HG03575 (cell line): ENCODE data around the gene PKM.
"Not testable (repeated sequence)": the region's sequence is repeated elsewhere in the genome, so short reads cannot be mapped to it uniquely, and the experiment has no call there.

Source experiments
- ATAC-seq: cut with Tn5 transposase; IDR thresholded peaks from one replicate; pipeline ENCODE4 v1.9.1; 2021; ENCODE audit not compliant: unreplicated experiment, insufficient number of reproducible peaks, low FRiP score; ENCODE audit errors: extremely low read depth

Gene PKM

DNA sequence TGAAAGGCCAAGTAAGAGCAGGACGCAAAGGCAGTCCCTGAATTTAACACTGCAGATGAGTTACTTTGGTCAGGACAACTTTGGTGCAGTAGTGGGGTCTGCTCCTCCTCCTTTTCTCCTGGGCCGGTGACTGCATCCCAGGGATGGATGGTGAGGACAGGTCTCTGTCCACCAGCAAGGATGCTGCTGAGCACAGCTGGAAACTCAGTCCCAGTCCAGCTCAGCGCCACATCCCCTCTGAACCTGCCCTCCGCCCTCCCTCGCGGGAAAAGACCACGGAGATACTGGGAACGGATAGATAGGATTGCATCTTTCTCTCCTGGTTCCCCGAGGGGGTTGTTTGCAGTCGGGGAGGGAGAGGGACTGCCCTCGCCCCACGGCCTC lies 47.2 kb downstream of the PKM start:
- ATAC-seq = no peak

DNA sequence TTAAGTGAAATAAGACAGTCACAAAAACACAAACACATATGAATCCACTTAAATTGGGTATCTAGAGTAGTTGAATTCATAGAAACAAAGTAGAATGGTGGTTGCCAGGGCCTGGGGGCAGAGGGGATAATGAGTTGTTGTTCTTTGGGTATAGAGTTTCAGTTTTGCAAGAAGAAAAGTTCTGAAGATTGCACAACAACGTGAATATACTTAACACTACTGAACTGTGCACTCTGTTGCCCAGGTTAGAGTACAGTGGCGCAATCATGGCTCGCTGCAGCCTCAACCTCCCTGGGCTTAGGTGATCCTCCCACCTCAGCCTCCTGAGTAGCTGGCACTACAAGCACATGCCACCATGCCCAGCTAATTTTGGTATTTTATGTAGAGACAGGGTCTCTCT lies 48.3 kb downstream of the PKM start:
- no peak for ATAC-seq

DNA sequence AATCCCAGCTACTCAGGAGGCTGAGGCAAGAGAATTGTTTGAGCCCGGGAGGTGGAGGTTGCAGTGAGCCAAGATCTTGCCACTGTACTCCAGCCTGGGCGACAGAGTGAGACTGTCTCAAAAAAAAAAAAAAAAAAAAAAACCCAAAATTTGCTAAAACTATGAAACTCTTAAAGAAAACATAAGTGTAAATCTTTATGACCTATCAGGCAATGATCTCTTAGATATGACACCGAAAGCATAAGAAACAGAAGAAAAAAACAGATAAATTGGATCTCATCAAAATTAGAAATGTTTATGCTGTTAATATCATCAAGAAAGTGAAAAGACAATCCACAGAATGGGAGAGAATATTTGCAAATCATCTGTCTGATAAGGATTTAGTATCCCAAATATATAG lies 48.7 kb downstream of the PKM start:
- ATAC-seq = no peak

DNA sequence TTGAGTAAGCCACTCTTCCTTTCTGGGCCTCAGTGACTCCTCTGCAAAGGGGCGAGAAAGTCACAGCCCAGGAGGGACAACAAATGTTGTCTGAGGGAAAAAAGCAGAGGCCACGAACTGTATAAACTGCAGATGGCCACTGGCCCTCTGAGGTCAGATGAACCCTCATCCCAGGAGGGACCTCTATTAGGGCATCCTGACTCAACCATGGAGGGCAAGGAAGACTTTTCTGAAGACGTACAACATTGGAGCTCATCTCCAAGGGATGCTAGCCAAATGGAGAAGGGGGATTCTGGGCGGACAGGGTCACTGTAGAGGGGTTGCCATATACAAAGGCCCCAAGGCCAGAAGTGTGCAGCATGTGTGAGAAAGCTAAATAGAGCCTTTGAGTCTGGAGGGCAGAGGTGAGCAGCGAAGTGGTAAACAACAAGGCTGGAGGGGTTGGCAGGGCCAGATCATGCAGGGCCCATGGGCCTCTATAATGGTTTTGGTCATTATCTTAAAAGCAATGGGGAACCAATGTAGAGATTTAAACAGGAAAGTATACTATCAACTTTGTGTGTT lies 50.1 kb downstream of the PKM start:
- no peak for ATAC-seq

DNA sequence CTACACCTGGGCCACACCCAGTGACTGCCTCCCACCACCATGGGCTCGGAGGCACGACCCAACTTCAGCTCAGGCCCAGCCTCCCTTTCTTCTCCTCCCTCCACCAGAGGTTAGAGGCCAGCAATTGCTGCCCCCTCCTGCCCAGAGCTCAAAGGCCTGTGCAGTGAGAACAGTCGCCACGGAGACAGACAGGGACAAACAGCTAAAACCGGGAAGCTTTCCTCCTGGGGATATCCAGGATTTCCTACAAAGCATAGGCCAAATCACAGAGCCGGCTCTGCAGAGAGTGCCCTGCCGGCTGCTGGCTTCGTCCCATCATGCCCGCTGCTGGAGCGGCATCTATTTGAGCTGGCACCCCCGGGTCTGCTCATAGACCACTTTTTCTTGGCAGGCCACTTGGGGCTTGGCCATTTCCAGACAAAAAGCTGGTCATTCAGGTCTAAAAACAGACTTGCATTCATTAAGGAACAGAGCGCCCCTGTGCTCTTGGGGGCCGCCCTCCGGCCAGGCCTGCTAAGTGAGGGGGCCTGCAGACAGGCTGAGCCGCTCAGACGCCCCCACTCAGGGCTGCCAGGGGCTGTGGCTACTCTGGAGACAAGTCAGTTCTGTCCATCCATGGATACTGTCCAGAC lies 50.9 kb downstream of the PKM start:
- no peak for ATAC-seq

DNA sequence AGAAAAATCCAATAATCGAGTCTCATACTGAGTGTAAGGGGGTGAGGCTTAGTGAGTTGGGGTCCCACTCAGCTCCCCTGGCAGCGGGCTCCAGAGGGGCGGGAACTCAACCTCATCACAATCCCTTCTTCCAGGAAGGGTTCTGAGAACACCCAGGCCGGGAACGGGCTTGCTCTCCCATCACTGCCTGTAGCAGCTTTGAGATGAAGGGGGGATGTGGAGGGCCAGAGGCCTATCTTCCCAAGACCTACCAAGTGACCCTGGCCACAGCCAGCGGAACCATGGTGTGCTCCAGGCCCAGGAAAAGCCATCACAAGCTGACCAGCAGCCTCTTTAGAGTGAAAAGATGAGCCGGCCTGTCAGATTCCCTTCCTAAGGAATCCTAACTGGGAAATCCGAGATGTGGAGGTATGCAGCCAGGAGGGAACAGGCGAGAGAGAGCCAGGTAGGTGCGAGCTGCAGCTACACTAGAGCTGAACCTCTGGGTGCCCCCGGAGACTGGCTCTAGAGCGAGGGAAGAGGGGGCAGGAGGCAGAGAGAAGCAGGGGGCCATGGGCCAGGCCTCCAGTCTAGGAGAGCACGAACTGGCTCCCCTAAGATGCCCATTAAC lies 51.9 kb downstream of the PKM start:
- no peak for ATAC-seq

DNA sequence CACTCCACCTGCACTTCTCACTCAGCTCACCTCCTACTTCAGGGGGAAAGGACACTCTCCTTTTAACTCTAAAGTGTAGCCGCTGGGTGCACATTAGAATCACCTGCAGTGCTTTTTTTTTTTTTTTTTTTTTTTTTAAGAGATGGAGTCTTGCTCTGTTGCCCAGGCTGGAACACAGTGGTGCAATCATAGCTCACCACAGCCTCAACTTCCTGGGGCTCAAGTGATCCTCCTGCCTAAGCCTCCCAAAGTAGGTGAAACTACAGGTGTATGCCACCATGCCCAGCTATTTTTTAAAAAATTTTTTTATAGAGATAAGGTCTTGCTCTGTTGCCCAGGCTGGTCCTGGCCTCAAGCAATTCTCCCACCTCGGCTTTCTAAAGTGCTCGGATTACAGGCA lies 54.2 kb downstream of the PKM start:
- no peak for ATAC-seq

DNA sequence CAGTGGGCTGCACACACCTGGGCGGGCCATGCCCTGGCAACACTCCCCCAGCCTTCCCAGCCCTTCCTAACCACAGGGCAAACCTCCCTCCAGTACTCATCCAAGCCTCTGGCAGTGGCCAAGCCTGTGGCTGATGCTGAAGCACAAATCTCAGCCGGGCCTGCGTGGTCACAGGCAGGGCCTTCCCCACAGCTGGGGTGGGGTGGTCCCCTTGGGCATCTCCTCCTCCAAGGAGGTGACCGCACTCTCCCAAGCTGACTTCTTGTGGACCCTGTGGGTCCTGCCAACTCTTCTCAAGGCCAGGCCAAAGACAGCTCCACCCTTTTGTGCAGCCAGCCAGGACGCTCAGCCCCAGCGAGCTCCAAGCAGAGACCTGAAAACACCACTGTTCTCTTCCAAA lies 54.8 kb downstream of the PKM start:
- ATAC-seq = no peak

DNA sequence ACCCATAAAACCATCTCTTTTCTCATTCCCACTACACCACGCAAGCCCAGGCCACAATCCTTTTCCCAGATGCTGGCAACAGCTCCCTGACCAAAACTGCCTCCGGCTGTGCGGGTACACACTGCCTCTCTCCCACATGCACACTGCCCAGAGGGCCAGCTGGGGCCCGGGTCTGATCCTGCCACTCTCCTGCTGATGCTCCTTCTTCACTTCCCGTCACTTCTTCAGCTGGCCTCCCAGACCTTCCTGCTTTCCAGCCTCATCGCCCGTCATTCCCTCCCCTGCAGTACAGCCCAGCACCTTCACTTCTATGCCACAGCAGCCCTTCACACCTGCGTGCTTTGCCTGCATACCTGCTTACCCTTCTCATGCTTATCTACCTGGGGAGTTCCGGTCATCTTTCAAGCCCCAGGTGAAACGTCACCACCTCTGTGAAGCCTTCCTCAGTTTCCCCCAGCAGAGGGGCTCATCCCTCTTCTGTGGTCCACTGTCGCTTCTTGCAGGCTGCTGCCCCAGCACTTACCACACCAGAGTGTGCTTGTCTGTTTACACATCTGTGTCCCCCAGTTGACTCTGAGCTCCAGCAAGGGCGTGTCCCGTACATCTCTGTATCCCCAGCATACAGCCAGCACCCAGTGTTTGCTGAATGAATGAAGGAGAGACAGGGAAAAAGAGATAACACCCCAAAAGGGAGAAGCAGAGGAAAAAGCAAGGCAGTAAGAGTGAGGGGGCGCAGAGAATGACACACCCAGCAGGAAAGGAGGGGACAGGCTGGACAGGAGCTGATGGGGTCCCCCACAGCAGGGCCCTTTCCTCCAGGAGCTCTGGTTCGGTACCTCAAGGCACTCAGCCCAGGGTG lies 55.6 kb downstream of the PKM start:
- no peak for ATAC-seq

DNA sequence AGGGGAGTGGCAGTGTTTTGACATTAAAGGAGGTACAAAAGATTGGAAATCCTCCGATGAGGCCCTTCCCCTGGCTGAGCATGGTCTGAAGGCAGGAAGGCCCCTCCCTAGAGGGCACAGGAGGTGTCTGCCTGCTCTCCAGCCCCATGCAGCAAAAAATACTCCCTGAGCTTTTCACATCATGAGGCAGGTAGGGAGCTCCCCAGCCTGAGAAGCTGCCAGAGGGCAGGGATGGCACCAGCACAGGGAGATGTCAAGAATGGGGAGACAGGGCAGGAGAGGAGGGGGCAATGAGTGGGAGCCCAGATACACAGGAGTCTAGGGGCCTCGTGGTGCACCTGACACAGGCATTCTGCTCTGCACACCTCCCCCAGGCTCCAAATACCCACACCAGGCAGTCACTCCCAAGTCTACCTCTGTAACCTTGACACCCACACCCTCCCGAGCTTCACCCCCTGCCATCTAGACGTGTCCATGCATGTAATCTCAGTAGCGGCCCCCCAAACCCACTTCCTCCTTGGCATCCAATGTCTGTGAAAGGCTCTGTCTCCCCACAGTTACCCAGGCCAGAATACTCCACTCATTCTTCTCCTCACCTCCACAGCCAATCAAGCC lies 56.3 kb downstream of the PKM start:
- no peak for ATAC-seq

DNA sequence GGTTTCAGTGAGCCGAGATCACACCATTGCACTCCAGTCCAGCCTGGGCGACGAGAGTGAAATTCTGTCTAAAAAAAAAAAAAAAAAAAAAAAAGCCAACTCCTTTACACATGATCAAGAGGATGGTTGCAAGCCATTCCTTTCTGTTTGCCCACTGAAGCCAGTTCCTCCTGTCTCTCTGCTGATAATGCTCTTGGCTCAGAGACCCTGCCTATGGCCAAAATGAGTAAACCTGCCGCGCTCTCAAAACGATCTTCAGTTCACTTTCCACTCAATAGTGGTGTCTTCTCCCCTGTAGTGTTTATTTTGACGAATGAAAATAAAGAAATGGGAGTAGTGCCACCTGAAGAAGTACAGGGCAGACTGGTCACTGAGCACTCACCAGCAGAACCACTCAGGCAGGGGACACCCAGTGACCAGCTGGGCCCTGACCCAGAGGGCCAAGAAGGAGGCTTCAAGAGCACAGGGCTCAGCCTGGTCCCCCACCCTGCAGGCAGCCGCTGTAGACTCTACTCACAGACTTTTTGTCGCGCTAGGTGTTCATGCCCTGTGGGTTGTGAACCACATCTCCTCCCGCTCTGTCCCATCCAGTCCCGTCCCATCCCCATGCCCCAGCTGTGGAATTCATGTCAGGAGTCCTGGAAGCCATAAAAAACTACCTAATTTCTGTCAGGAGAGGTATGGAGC lies 57.0 kb downstream of the PKM start:
- no peak for ATAC-seq

DNA sequence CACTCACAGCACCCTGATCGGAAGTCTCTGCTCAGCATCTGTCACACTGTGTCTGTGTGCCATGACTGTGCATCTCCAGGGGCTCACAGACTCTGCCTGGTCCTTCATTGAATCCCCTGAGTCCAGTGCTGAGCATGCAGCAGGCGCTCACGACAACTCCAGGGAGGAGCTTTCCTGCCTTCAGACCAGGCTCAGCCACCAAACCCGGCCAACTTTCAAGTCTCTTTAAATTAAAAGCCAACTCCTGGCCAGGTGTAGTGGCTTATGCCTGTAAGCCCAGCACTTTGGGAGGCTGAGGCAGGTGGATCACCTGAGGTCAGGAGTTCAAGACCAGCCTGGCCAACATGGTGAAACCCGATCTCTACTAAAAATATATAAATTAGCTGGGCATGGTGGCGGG lies 57.6 kb downstream of the PKM start:
- ATAC-seq = no peak

DNA sequence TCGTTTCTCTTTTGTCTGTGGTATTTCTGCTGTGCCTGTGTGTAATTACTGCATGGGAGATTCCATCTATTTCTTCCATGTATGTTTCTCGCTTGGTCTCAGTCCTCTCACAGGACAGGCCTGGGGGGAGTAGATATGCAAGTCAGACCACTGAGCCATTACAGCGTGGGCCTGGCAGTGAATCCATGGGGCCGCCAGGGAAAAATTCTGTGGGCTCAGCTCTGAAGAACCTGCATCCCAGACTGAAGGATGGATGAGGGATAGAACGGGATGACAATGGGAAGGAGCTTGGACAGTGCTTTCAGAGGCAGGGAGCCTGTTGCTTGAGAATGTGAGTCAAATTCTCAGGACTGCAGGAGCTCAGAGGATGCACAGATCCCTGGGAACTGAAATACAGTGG lies 58.2 kb downstream of the PKM start:
- no peak for ATAC-seq

DNA sequence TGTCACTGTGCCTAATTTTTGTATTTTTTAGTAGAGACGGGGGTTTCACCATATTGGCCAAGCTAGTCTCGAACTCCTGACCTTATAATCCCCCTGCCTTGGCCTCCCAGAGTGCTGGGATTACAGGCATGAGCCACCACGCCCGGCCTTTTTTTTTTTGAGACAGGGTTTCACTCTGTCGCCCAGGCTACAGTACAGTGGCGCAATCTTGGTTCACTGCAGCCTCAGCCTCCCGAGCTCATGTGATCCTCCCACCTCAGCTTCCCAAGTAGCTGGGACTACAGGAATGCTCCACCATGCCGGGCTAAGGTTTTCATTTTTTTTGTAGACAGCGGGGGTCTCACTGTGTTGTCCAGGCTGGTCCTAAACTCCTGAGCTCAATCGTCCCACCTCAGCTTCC lies 59.0 kb downstream of the PKM start:
- ATAC-seq = not testable (repeated sequence)

DNA sequence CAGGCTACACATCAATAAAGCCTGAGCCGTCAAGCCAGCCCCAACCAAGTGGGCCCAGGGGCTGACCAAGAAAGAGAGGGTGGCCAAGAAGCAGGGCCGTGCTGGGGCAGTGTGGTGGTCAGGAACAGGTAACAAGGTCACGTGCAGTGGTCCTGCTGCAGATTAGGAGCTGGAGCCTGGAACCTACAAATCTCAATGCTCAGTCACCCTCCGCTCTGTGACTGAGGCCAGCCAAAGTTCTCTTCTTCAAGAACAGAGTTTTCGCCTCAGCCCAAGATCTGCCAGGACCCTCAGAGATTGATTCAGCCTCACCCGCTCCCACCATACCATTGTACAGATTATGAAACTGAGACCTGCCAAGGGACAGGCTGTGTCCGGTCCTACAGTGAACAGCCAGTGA lies 60.3 kb downstream of the PKM start:
- no peak for ATAC-seq

DNA sequence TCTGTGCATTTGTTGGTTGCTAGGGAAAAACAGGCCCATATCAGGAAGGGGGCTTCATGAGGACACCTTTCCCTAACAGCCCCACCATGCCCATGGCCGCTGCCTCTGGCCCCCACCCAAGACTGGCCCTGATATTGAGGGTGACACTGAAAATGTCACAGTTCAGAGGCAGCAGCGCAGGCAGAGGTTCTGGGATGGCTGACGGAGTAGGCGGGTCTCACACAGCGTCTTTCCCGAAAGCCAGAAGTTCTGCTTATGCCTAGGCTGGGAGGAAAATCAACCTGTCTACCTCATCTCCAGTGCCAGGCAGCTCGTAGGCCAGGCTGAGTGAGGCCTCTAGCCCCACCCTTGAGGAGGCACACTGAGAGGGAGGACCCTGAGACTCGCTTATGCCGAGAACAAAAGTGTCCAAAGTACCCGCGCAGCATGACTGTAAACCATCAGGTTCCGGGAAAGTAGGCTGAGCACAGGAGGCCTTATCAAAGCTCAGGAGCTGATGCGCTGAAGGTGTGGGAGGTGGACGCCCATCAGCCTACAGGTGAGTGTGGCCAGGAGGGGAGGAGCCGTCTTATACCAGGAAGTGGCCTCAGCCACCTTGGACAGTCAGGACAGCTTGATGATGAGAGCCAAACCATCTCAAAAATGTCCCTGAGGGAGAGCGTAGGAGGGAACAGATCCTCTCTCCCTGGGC lies 60.9 kb downstream of the PKM start:
- no peak for ATAC-seq

DNA sequence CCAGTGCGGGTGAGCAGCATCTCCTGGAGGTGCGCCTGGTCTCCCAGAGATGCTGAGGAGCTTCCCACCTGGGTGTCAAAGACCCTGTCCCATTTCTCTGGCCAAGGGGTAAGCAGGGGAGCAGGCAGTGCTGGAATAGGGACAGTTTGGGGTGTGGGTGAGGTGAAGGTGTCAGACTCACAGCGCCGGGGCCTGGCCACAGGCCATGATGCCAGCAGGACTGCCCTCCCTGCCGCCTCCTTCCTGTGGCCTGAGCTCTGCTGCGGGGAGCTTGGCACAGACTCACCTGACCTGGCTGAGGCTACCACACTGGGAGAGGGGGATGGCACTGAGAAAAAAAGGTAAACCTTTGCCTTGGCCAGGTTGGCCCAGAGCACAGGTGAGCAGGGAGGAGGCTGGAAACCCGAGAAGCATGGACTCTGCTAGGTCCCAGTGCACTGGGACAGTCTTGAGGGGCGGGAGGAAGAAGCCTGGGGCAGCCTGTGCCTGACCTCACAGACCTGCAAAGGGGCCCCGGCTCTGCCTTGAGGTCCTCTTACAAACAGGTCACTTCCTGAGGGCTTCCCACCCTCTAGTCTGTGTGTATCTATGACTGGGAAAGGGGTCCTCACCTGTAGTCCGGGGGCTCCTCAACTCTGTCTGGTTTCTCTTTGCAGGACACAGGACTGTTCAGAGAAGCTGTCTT lies 61.6 kb downstream of the PKM start:
- ATAC-seq = no peak

DNA sequence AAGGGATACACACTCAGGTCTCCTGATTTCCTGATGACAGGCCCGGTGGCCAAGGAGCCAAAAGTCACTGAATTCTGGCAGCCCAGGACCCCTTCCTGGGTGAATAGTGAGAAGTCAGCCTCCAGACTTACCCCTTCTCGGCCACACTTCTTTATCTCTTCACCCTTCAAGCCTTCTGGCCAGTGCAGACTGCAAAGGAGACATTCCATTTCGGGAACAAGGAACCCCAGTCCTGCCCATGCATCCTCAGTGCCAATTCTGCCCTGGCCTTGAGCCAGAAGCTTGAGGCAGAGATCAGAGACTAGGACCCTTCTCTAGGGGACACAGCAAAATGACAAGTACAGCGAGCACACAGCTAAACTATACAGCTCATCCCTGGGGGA lies 62.2 kb downstream of the PKM start:
- ATAC-seq = no peak
